ENCODE data around the gene NSUN3.

Gene NSUN3

DNA sequence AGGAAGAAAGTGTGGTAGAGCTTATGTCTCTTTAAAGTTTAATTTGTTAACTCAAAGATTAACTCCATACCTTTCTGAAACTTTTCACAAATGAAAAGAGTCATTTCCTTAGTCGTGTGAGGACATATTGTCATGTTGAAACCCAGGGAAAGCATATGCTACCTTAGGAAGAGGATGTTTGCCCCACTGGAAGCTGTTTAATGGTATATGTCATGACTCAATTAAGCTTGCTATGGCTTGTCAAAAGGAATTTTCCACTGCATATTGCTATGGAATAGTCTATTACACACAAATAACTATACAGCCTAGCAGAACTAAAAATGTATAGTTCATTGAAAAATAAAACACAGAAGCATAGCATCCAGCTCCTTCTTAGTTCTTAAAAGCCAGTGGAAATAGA, 69.9 kb downstream of the NSUN3 start:
- Histone ChIP-seq H3K27me3 (ENCODE audit: control insufficient read depth in 1 of 2, insufficient read depth in 1 of 2, low read length in 2 of 2) (no peaks in the 10 kb centered on the region), H2BK12ac (ENCODE audit: low read length in 2 of 2) (no peak overlapping the region), H3K4me1 (ENCODE audit: control insufficient read depth, insufficient read depth, low read depth, low read length) (no peaks in the 10 kb centered on the region), H2BK15ac (ENCODE audit: low read depth, poor library complexity, severe bottlenecking) (no peak overlapping the region), H3K4me3 (ENCODE audit: insufficient read depth in 1 of 2, low read depth in 1 of 2, low read length in 2 of 2) (no peak overlapping the region), H3K9ac (ENCODE audit: low read length) (no peak overlapping the region), H3K14ac (ENCODE audit: low read length in 2 of 2) (no peak overlapping the region), H2BK120ac (ENCODE audit: low read depth, low read length) (no peak overlapping the region), H4K91ac (ENCODE audit: low read length) (no peak overlapping the region), H2BK5ac (ENCODE audit: low read depth, low read length, poor library complexity, severe bottlenecking) (no peak overlapping the region), H3K9me3 (ENCODE audit: control insufficient read depth, low read length) (no peaks in the 10 kb centered on the region), H3K23ac (ENCODE audit: low read length in 2 of 2) (no peak overlapping the region), H4K8ac (ENCODE audit: low read length) (no peak overlapping the region), H3K4me2 (ENCODE audit: low read length, poor library complexity, severe bottlenecking) (no peak overlapping the region), H3K36me3 (ENCODE audit: control insufficient read depth in 1 of 2, insufficient read depth in 2 of 2, low read depth in 1 of 2, low read length in 2 of 2) (peaks cover 0 to 4% of the 10 kb centered on the region in 2 experiments), H3K18ac (ENCODE audit: low read depth in 1 of 2, low read length in 2 of 2) (no peak overlapping the region), H3K4ac (ENCODE audit: low read depth in 1 of 2, low read length in 2 of 2) (no peak overlapping the region), H3K79me1 (replicated peaks; ENCODE audit: low read length, poor library complexity, severe bottlenecking) (no peaks in the 10 kb centered on the region), H2AK5ac (ENCODE audit: low read length, severe bottlenecking) (no peak overlapping the region), H3K27ac (ENCODE audit: low read length, poor library complexity, severe bottlenecking) (no peak overlapping the region), H2AFZ (ENCODE audit: low read depth, low read length) (no peak overlapping the region)
- DNase-seq = no peak
- 67% methylated on average over 1 of the region's 1 CpG for WGBS

DNA sequence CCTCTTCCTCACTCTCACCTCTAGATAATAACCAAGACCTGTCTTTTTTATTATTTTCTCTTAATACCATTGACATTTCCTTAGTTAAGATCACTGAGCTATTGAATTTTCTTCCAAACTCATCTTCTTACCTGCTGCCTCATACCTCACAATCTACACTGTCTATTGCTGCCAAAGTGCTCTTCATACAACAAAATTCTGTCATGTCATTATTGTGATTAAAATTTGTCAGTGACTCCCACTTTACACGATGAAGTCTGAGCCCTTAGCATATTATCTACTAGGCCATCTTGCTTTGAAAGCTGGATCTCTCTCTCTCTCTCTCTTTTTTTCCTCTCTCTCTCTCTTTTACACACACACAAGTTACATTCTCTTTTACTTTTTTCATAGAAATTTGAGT, 73.3 kb downstream of the NSUN3 start:
- Histone ChIP-seq H3K36me3 (ENCODE audit: control insufficient read depth in 1 of 2, insufficient read depth in 2 of 2, low read depth in 1 of 2, low read length in 2 of 2) (no peaks in the 10 kb centered on the region), H3K27ac (ENCODE audit: low read length, poor library complexity, severe bottlenecking) (no peak overlapping the region), H3K9me3 (ENCODE audit: control insufficient read depth, low read length) (no peaks in the 10 kb centered on the region), H4K8ac (ENCODE audit: low read length) (no peak overlapping the region), H3K79me1 (replicated peaks; ENCODE audit: low read length, poor library complexity, severe bottlenecking) (no peaks in the 10 kb centered on the region), H3K18ac (ENCODE audit: low read depth in 1 of 2, low read length in 2 of 2) (no peak overlapping the region), H2BK12ac (ENCODE audit: low read length in 2 of 2) (no peak overlapping the region), H3K4me1 (ENCODE audit: control insufficient read depth, insufficient read depth, low read depth, low read length) (no peaks in the 10 kb centered on the region), H2BK15ac (ENCODE audit: low read depth, poor library complexity, severe bottlenecking) (no peak overlapping the region), H2AK5ac (ENCODE audit: low read length, severe bottlenecking) (no peak overlapping the region), H3K4me3 (ENCODE audit: insufficient read depth in 1 of 2, low read depth in 1 of 2, low read length in 2 of 2) (no peak overlapping the region), H2AFZ (ENCODE audit: low read depth, low read length) (no peak overlapping the region), H3K14ac (ENCODE audit: low read length in 2 of 2) (no peak overlapping the region), H3K9ac (ENCODE audit: low read length) (no peak overlapping the region), H4K91ac (ENCODE audit: low read length) (no peak overlapping the region), H3K27me3 (ENCODE audit: control insufficient read depth in 1 of 2, insufficient read depth in 1 of 2, low read length in 2 of 2) (no peaks in the 10 kb centered on the region), H3K4ac (ENCODE audit: low read depth in 1 of 2, low read length in 2 of 2) (no peak overlapping the region), H3K23ac (ENCODE audit: low read length in 2 of 2) (no peak overlapping the region), H3K4me2 (ENCODE audit: low read length, poor library complexity, severe bottlenecking) (no peak overlapping the region), H2BK5ac (ENCODE audit: low read depth, low read length, poor library complexity, severe bottlenecking) (no peak overlapping the region), H2BK120ac (ENCODE audit: low read depth, low read length) (no peak overlapping the region)
- 91% methylated on average over 1 of the region's 1 CpG for WGBS
- DNase-seq = no peak

DNA sequence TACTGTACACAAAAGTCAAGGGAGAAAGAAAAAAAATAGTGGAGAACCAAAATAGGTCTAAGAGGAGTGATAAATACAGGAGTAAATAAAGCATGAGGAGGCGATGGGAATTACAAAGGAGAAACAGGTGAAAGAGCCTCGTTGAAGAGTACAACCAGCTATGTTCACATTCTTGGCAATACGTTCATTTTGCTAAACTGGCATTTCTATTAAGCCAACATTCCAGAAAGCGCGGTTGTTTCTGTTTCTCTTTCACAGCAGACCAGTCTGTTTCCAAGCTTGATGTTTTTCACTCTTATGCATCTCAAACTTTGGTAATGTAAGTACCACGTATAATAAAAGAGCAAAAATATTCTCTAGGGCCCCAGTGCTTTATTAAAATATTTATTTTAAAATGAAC, 74.5 kb downstream of the NSUN3 start:
- H4K8ac ChIP-seq (ENCODE audit: low read length) = no peak overlapping the region
- no peak overlapping the region for H4K91ac ChIP-seq (ENCODE audit: low read length)
- no peak overlapping the region for H2BK12ac ChIP-seq (ENCODE audit: low read length in 2 of 2)
- no peaks in the 10 kb centered on the region for H3K4me1 ChIP-seq (ENCODE audit: control insufficient read depth, insufficient read depth, low read depth, low read length)
- no peak for DNase-seq
- no peak overlapping the region for H2AK5ac ChIP-seq (ENCODE audit: low read length, severe bottlenecking)
- no peak overlapping the region for H2AFZ ChIP-seq (ENCODE audit: low read depth, low read length)
- H3K27me3 ChIP-seq (ENCODE audit: control insufficient read depth in 1 of 2, insufficient read depth in 1 of 2, low read length in 2 of 2) = no peaks in the 10 kb centered on the region
- H3K9ac ChIP-seq (ENCODE audit: low read length) = no peak overlapping the region
- no peaks in the 10 kb centered on the region for H3K79me1 ChIP-seq (replicated peaks; ENCODE audit: low read length, poor library complexity, severe bottlenecking)
- no peak overlapping the region for H3K4ac ChIP-seq (ENCODE audit: low read depth in 1 of 2, low read length in 2 of 2)
- no peak overlapping the region for H3K18ac ChIP-seq (ENCODE audit: low read depth in 1 of 2, low read length in 2 of 2)
- H2BK120ac ChIP-seq (ENCODE audit: low read depth, low read length) = no peak overlapping the region
- no peaks in the 10 kb centered on the region for H3K36me3 ChIP-seq (ENCODE audit: control insufficient read depth in 1 of 2, insufficient read depth in 2 of 2, low read depth in 1 of 2, low read length in 2 of 2)
- no peak overlapping the region for H3K4me2 ChIP-seq (ENCODE audit: low read length, poor library complexity, severe bottlenecking)
- H3K9me3 ChIP-seq (ENCODE audit: control insufficient read depth, low read length) = no peaks in the 10 kb centered on the region
- no peak overlapping the region for H2BK5ac ChIP-seq (ENCODE audit: low read depth, low read length, poor library complexity, severe bottlenecking)
- H3K23ac ChIP-seq (ENCODE audit: low read length in 2 of 2) = no peak overlapping the region
- no peak overlapping the region for H2BK15ac ChIP-seq (ENCODE audit: low read depth, poor library complexity, severe bottlenecking)
- no peak overlapping the region for H3K27ac ChIP-seq (ENCODE audit: low read length, poor library complexity, severe bottlenecking)
- H3K14ac ChIP-seq (ENCODE audit: low read length in 2 of 2) = no peak overlapping the region
- WGBS = 93% methylated on average over 5 of the region's 6 CpGs
- H3K4me3 ChIP-seq (ENCODE audit: insufficient read depth in 1 of 2, low read depth in 1 of 2, low read length in 2 of 2) = no peak overlapping the region

DNA sequence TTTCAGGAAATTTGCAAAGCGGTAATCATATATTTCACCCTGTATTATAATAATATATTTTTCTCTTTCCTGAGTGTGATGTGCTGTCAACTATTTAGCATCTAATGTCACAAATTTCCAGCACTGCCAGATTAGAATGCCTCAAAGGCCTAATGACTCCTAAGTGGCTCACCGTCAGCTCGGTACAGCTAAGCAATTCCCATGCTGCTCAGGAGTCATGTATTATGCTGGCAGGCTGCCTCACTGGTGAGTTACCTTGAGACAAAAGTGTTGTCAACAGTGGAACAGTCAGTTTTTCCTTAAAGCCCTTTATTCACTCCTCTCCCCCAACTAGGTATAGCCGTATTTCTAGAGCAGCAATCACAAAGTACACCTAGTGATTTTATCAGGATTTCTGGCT, 83.6 kb downstream of the NSUN3 start:
- 91% methylated on average over 3 of the region's 4 CpGs for WGBS
- no peak for DNase-seq
- H3K36me3 ChIP-seq (ENCODE audit: control insufficient read depth in 1 of 2, insufficient read depth in 2 of 2, low read depth in 1 of 2, low read length in 2 of 2) = no peaks in the 10 kb centered on the region
- no peak overlapping the region for H2AK5ac ChIP-seq (ENCODE audit: low read length, severe bottlenecking)
- H3K9me3 ChIP-seq (ENCODE audit: control insufficient read depth, low read length) = no peaks in the 10 kb centered on the region
- H4K8ac ChIP-seq (ENCODE audit: low read length) = no peak overlapping the region
- no peak overlapping the region for H3K4me3 ChIP-seq (ENCODE audit: insufficient read depth in 1 of 2, low read depth in 1 of 2, low read length in 2 of 2)
- H3K79me1 ChIP-seq (replicated peaks; ENCODE audit: low read length, poor library complexity, severe bottlenecking) = no peaks in the 10 kb centered on the region
- H3K14ac ChIP-seq (ENCODE audit: low read length in 2 of 2) = no peak overlapping the region
- no peak overlapping the region for H3K9ac ChIP-seq (ENCODE audit: low read length)
- no peak overlapping the region for H4K91ac ChIP-seq (ENCODE audit: low read length)
- H3K23ac ChIP-seq (ENCODE audit: low read length in 2 of 2) = no peak overlapping the region
- H3K4me2 ChIP-seq (ENCODE audit: low read length, poor library complexity, severe bottlenecking) = no peak overlapping the region
- no peak overlapping the region for H3K18ac ChIP-seq (ENCODE audit: low read depth in 1 of 2, low read length in 2 of 2)
- no peak overlapping the region for H3K27ac ChIP-seq (ENCODE audit: low read length, poor library complexity, severe bottlenecking)
- no peak overlapping the region for H2AFZ ChIP-seq (ENCODE audit: low read depth, low read length)
- no peak overlapping the region for H2BK5ac ChIP-seq (ENCODE audit: low read depth, low read length, poor library complexity, severe bottlenecking)
- no peak overlapping the region for H2BK15ac ChIP-seq (ENCODE audit: low read depth, poor library complexity, severe bottlenecking)
- H3K4me1 ChIP-seq (ENCODE audit: control insufficient read depth, insufficient read depth, low read depth, low read length) = no peaks in the 10 kb centered on the region
- peaks cover 0 to 3% of the 10 kb centered on the region in 2 experiments for H3K27me3 ChIP-seq (ENCODE audit: control insufficient read depth in 1 of 2, insufficient read depth in 1 of 2, low read length in 2 of 2)
- H3K4ac ChIP-seq (ENCODE audit: low read depth in 1 of 2, low read length in 2 of 2) = no peak overlapping the region
- H2BK120ac ChIP-seq (ENCODE audit: low read depth, low read length) = no peak overlapping the region
- H2BK12ac ChIP-seq (ENCODE audit: low read length in 2 of 2) = no peak overlapping the region
